GM21367 (cell line): ENCODE results near the gene SLC35F1.
"Not testable (repeated sequence)": the region's sequence is repeated elsewhere in the genome, so short reads cannot be mapped to it uniquely, and the experiment has no call there.

ENCODE experiments used
- ATAC-seq: cut with Tn5 transposase; IDR thresholded peaks from one replicate; pipeline ENCODE4 v1.9.1; 2021; ENCODE audit not compliant: unreplicated experiment

The SLC35F1 gene

GRCh38 chr6:117989086-117989485 is 82.0 kb downstream of the SLC35F1 start:
- no peak for ATAC-seq

GRCh38 chr6:117990151-117990550 is 83.1 kb downstream of the SLC35F1 start:
- ATAC-seq: no peak

- no peak for ATAC-seq
These were observed 85.8 kb downstream of the SLC35F1 start for GRCh38 chr6:117992856-117993255.

- ATAC-seq: no peak
These were observed 105.9 kb downstream of the SLC35F1 start for GRCh38 chr6:118012944-118013343.

DNA sequence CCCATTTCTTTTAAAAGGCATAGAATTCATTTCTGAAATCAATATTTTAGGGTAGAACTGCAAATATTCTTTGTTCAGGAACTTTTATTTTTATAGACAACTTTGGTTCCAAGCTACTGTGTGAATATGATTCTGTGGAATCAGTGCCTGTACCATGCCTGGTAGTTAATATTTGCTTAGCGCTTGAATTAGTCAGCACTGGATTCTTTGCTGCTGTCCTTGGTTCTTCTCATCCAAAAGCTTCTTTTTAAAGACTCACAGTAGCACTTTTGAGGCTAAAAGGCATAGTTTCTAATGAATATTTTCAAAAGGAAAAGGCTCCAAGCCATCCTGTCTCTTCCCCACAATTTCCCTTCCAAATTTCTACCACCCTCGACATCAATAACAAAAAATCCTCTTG is 109.5 kb downstream of the SLC35F1 start:
- ATAC-seq: no peak

DNA sequence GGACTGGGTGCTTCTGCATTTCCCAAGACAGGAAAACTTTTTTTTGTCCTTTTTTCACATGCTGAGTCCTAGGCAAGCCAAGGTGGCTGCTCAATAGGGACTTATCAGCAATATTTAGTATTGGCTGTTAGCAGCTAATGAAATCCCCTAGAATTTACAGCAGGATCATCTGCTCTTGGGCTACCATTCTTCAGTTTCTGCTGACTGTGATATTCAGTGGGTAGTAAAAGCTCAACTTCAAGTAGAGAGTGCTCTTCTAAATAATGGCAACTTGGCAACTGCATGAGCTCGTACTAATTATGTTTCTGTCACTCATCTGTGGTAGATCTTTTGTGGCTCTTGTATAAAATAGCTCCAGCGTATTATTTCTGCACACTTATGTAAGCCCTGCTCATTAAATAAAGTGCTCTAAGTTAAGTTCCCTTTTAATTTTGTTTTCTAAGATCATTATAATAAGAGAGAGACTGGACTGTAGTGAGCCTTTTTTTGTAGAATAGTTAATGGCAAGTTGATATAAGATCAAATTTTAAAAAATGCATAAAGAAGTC is 110.3 kb downstream of the SLC35F1 start:
- no peak for ATAC-seq

DNA sequence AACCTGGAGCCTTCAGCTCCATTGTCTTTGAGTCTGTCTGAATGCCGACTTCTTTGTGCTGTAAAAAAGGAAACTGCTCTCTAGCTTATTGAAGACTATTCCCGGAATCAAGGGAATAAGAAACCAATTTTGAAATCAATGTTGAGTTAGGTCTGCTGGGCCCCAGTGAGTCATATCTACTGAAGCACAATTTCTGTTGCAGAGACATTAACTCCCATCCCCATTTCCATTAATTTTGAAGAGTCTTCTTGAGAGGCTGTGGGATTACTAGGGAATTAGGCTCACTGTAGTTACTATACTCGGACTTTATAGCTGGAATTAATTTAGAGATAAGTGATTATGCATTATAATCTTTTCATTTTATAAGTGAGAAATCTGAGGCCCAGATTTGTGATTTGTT is 116.7 kb downstream of the SLC35F1 start:
- no peak for ATAC-seq

DNA sequence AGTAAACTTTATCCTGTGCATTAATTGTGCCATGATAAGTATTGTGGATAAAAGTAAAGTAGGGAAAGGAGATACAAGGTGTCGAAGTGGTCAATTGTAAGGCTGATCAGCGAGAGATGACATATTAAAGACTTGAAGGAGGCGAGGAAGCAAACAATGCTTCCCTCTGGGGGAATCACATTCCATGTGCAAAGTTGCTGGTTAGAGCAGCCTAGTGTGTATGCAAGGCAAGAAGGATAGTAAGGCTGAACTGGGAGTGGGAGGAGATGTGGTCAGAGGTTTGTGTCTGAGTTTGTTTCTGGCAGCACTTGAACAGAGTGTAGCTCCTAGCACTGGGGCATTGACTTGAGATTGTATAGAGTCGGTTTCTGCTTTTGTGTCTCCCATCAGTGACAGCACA is 122.9 kb downstream of the SLC35F1 start:
- ATAC-seq: no peak

- not testable (repeated sequence) for ATAC-seq
These were observed 130.4 kb downstream of the SLC35F1 start for GRCh38 chr6:118037479-118037878.

GRCh38 chr6:118042855-118043254 is 135.8 kb downstream of the SLC35F1 start:
- no peak for ATAC-seq

DNA sequence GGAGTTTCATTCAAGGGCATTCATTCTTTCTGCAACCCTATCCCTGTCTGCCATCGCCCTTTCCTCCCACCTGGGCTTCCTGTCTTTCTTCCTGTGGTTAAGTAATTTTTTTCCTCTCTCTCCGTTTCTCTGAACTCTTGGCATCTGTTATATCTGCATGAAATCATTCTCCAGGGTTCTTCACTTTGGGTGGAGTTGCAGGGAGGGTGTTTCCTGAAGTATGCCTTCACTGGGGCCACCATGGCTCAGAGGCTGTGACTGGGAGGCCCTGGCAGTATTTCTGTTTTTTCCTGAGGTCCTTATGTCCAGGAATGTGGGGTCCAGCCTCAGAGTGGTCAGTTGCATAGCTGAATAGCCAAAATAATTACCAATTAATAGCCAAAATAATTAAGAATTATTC is 137.2 kb downstream of the SLC35F1 start:
- no peak for ATAC-seq

GRCh38 chr6:118054082-118054481 is 147.0 kb downstream of the SLC35F1 start:
- ATAC-seq: no peak

GRCh38 chr6:118061666-118062065 is 154.6 kb downstream of the SLC35F1 start:
- ATAC-seq: no peak

GRCh38 chr6:118080547-118080946 is 173.5 kb downstream of the SLC35F1 start:
- ATAC-seq: no peak

DNA sequence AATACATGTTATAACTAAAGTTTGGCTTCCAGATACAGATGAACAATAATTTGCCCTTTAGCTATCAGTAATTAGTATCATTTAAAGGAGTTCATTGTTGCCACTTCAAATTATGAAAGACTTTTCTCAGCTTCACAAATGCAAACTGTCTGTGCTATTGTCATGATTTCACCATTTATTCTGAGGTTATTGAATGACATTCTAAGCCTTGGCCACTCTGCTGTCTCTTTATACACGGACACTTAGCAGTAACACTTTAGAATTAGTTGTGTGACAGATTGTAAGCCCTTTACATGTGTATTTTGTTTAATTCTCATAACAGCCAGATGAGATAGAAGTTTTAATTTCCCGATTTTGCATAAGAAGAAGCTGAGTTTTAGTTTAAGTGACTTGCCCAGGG is 176.6 kb downstream of the SLC35F1 start:
- no peak for ATAC-seq

DNA sequence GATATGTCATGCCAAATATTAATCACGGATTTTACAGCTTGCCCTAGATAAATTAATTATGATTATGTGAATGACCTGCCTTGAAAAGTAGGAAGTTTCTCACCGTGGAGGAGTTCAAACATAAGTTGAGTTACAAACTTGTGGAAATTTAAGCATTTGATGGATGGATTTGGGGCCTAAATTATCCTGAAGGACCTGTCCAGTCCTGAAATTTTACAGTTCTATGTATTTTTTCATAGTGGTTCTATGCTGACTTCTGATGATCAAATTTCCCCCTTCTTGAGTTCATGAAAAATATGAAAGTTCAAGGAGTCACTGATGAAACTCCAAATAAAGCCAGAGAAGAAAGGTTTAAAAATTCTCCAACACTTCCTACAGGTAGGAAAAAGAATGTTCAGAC is 178.6 kb downstream of the SLC35F1 start:
- no peak for ATAC-seq

GRCh38 chr6:118086159-118086558 is 179.1 kb downstream of the SLC35F1 start:
- no peak for ATAC-seq

DNA sequence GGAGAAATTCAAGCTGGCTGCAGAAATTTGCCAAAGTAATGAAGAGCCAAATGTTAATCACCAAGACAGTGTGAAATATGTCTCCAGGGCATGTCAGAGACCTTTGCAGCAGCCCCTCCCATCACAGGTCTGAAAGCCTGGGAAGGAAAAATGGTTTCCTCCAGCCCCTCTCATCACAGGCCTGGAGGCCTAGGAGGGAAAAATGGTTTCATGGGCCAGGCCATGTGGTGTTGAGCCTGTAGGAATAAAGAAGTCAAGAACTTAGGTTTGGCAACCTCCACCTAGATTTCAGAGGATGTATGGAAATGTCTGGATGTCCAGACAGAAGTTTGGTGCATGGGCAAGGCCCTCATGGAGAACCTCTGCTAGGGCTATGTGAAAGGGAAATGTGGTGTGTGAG is 185.0 kb downstream of the SLC35F1 start:
- ATAC-seq: no peak

- no peak for ATAC-seq
These were observed 190.5 kb downstream of the SLC35F1 start for GRCh38 chr6:118097576-118097975.

GRCh38 chr6:118100717-118101116 is 193.7 kb downstream of the SLC35F1 start:
- no peak for ATAC-seq

DNA sequence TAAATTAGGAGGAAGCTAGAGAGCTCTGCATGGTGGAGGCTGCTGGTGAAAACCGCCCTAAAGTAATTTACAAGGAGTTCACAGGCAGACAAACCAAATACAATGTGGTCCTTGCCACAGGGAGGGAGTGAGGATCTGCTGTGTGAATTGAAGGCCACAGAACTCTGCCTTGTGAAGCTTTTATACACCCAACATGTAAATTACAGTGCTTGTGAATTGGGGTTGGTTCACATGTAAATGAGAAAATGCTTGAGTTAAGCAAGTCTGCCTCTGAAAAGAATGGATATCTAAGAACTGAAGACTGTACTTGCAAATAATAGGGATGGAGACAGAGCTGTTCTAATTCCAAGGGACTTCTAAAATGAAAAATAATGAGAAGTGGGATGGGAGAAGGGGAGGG is 194.2 kb downstream of the SLC35F1 start:
- ATAC-seq: no peak

- ATAC-seq: no peak
These were observed 194.8 kb downstream of the SLC35F1 start for GRCh38 chr6:118101831-118102345.

- ATAC-seq: no peak
These were observed 195.3 kb downstream of the SLC35F1 start for GRCh38 chr6:118102401-118102800.
